ENCODE results near the gene EML5. TPM values are rescaled to one million over a fixed set of nuclear protein-coding genes. Genes with fewer than 3 reads are reported as not detected.
"Not testable (repeated sequence)": the region's sequence is repeated elsewhere in the genome, so short reads cannot be mapped to it uniquely, and the experiment has no call there.

Gene EML5
- 0.08 TPM for polyA plus RNA-seq (2013, experiment 1 of 2; ENCODE audit: insufficient read length)
- polyA plus RNA-seq (2013, experiment 2 of 2; ENCODE audit: insufficient read length) = not detected

DNA sequence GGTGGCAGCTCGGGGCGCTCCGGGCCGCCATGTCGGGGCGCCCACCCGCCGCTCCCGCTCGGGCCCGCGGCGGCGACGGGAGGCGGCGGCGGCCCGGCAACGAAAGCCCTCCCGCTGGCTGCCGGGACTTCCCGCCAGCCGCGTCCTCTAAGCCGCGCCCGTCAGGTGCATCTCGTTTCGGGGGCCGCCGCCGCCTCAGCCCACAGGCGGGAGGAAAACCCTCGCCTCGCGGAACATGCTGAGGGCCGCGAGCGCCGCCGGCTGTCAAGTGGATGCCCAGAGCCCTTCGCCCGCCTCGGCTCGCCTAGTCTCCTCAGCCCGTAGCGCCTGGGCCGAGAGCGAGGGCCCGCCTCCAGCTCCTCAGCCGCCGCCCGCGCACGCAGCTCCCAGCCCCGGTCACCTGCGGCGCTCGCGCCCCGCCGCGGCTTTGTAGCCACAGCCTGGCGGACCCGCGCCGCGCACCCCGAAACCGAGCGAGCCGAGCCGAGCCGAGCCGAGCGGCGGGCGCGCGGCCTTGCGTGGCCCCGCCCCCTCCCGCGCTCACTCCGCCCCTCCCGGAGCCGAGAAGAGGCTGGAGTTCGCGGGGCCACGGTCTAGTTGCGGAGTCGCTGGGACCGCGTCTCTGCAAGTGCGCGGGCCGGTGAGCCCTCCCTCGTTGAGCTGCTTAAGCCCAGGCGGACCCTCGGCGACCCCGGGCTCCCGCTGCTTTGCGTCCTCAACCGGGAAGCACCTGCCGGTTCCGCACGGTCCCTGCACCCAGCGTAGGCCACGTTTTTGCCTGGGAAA, at the start of gene EML5:
TSS of gene EML5 (minus strand) at position 481 of the 786 bp plus-strand sequence. CDS start at position 31, 450 bp downstream.
- DNase-seq = peak; percentile 46

DNA sequence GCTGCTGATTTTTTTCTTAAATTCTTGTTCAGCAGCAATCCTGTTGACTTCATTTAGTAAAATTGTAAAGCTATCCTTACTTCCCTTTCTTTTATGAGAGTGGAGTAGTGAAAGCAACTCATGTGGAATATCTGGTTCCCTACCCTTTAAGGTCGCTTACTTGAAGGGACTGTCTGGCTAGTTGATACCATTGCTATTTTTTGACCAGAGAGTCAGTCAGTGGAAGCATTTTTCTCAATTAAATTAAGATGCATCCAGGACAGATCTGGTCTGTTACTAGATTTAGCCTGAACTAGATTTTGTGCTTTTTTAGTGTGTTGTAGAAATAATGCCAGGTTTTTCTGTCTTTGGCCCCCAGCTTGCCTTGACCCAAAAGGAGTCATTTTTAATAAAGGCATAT, 49.7 kb upstream of the EML5 start:
- DNase-seq = no peak

DNA sequence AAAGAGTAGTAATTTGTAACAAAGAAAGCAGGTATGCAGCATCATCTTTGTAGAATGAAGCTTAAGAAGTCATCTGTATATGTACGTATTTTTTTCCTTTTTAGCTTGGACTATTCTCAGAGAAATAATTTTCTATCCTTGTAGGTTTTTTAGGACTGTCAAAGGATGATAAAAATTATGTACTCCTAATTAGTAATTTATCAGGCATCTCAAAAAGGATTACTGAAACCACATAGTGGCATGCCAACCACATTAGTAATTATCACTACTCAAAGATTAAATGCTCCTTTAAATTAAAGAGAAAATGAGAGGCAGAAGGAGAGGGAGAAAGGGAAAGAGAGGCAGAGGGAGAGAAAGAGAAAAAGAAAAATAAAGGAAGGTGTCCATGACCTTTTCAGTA, 49.0 kb upstream of the EML5 start:
- DNase-seq = peak; percentile 30

DNA sequence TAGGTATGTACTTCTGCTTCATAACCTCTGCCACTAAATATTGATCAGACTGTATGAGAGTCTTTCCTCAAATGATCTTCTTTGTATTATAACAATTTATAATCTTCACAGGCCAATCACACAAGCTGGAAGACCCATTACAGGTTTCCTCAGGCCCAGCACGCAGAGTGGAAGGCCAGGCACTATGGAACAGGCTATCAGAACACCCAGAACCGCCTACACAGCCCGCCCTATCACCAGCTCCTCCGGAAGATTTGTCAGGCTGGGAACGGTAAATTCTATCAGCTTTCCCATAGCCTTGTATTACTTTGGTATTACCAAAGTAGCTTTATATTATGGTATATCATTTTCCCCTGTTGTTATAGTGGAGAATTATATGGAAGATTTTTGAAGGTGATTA, 48.2 kb upstream of the EML5 start:
- no peak for DNase-seq

DNA sequence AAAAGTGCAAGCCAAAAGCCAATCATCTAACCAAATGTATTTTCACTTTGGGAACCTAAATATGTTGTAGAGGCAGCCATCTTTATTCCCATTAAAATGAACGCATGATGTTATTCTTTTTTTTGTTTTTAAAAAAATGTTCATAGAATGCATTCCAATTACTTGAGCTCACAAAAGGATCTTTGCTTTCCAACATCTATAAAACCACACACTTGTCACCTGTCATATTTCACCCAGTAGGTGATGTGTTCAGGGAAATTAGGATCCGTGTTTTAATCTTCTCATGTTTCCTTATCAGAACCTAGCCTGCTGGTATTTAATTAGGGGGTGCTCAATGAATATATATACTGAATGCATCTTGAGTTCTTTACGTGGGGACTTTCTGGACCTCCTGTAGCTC, 45.3 kb upstream of the EML5 start:
- peak; percentile 12 for DNase-seq

DNA sequence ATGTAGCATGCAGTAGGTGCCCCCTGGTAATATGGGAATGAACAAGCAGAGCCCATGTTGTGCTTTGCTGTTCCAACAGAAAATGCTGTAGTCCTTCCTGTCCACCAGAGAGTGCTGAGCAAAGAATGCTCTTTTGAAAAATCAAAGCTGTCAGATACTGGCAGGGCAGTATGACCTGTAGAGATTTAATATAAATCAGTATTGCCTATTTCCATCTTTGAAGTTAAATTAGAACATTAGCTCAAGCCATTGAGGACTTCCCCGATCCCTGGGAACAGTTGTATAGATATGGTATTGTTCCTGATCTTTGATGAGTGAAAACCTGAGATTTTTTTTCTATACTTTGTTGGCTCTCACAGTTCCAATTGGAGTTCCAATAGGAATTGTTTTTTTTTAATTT, 44.7 kb upstream of the EML5 start:
- no peak for DNase-seq

GRCh38 chr14:88835661-88836060, 42.9 kb upstream of the EML5 start:
- peak; percentile 42 for DNase-seq

DNA sequence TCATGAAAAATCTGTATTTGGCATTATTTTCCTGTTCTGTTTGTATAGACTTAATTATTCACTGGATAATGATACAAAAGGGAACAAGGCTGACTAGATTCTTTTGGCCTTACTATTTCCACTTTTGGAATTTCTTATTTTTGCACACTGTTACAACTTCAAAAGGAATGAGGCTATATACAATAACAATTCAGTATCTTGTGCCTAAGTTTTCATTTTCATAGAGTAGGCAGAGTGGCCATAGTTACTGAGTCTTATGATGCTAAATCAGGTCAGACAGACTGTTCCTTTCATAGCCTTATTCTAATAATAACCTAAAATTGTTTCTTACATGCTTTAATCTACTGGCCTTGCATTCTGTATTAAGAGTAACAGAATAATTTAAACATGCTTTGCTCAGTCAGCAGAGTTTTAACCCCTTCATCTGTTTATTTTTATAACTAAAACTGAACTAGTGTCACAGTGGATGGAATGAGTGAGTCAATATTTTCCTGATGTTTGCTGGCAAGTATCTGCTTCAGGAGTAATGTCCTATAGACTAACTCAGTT, 42.2 kb upstream of the EML5 start:
- peak; percentile 80 for DNase-seq

- peak; percentile 45 for DNase-seq
Observed at GRCh38 chr14:88831284-88831683, 38.5 kb upstream of the EML5 start.

DNA sequence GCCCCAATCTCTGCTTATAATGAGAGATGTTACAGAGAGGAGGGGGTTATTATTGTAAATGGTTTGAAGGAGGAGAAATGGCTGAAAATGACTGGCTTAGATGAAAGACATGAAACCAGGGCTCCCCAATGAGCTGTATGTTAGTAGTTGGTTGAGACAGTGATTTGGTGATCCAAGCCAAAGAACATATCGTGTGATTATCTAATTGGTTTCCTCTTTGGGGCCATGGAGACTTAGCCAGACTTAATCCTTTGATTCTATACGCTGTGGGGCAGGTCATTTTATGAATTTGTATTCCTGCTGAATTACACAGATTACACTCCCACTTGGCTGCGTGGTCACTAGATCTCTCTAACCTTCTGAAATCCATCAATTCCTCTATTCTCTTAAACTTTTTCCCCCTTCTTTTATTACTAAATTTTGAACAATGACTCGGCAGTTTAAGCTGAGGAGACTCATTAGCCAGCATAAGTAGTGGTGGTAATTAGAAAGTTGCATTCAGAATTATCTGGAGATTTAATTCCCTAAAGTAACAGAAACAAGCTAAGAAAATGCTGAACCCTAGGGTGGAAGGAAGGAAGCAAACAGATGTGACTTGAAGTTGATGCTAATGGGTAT, 37.0 kb upstream of the EML5 start:
- no peak for DNase-seq

- no peak for DNase-seq
Observed at GRCh38 chr14:88829188-88829587, 36.4 kb upstream of the EML5 start.

DNA sequence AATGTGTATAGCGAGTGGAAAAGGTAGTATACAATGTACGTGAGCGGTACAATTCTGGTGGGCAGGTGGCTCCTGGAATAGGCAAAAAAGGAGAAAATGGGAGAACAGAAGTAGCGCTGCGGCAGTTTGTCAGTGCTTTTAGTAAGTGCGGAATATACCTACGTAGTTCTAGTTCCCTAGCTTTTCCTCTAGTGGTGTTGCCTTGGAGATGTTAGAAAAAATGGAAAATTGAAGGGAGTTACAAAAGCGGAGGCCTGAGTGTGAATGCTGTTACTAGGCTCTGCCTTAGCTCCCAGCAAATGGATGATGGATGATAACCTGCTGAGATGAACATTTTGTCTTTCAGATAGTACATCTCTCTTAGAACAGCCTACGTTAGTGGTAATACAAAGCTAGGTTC, 32.8 kb upstream of the EML5 start:
- no peak for DNase-seq

GRCh38 chr14:88825078-88825458, 32.3 kb upstream of the EML5 start:
- no peak for DNase-seq

DNA sequence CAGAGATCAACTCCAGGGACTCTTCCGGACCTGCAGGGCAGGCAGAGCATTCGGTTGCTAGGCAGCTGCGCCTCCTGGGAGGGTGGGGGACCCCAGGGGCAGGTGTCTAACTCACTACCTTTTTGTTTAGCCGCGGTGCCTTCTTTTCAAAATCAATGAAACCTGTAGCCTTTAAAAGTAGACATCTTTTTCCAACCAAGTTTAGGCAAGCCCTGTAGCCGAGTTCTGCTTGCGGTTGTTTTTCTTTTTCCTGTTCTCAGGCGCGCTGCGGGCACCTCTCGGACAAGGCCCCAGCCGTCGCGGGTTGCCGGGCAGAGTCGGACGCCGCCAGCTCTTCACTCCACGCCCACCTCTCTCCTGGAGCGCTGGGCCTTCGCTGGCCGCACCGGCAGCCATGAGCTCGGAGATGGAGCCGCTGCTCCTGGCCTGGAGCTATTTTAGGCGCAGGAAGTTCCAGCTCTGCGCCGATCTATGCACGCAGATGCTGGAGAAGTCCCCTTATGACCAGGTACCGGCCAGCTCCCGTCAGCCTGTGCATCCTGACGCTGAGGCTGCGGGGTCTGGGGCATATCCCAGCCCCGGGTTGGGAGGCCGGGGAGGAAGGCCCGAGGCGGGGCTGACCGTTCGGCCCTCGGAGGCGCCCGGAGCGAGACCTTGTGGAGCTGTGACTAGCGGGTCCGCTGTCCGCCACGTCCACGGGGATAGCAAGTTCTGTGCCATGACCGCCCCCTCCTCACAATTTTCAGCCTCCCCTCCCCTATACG, 31.7 kb upstream of the EML5 start, which contains the start of gene TTC8:
TSS of gene TTC8 (plus strand) at position 338 of the 764 bp plus-strand sequence. CDS start at position 395, 57 bp downstream.
- DNase-seq = peak; percentile 87

GRCh38 chr14:88823968-88824313, 31.2 kb upstream of the EML5 start:
- DNase-seq = no peak

- no peak for DNase-seq
Observed at GRCh38 chr14:88821888-88822287, 29.1 kb upstream of the EML5 start.

GRCh38 chr14:88821378-88821777, 28.6 kb upstream of the EML5 start:
- DNase-seq = no peak

- DNase-seq = not testable (repeated sequence)
Observed at GRCh38 chr14:88819674-88820073, 26.9 kb upstream of the EML5 start.

GRCh38 chr14:88818018-88818417, 25.3 kb upstream of the EML5 start:
- DNase-seq = no peak

DNA sequence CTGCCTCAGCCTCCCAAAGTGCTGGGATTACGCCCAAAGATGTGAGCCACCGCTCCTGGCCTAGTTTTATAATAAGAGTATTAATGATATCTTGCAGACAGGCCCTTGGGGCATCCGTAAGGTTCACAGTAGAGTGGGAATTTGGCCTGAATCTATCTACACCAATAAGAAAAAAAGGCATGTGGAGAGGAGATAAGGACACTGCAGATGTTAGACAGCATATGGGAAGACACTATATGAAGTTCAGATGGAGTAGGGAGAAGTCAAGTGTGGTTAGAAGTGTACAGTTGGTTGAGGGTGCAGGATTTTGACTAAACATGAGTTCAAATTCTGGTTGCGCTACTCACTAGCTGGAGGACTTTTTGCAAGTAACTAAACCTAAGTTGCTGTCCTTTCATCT, 23.2 kb upstream of the EML5 start:
- DNase-seq = no peak

- no peak for DNase-seq
Observed at GRCh38 chr14:88808359-88808758, 15.6 kb upstream of the EML5 start.

GRCh38 chr14:88804477-88804876, 11.7 kb upstream of the EML5 start:
- no peak for DNase-seq

DNA sequence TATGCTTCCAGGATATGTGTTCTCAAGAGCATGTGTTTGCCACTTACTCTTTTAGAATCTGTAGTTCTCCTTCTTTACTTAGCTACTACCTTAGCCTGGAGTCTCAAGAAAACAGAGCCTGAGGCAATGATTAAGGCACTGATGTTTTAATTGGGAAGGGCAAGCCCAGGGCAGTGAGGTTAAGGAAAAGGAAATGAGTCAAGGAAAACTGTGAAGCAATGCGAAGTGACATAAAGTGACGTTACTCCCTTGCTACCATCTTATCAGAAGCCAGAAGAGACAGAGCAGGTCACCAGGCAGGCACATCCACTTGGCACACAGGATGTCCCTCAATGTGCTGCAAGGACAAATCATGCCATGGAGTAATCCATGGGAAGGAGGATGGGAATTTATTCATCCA, 11.3 kb upstream of the EML5 start:
- no peak for DNase-seq

Data from fibroblast of skin of back (primary cell).